Keratinocyte (primary cell): ENCODE measurements around the gene C19orf25. TPM values are rescaled to one million over a fixed set of nuclear protein-coding genes. Genes with fewer than 3 reads are reported as not detected.
A peak's percentile ranks its signal among the peaks of the same experiment; 100 is the strongest.
"Not testable (repeated sequence)": the region's sequence is repeated elsewhere in the genome, so short reads cannot be mapped to it uniquely, and the experiment has no call there.

Source experiments
- DNase-seq: peaks from one replicate; pipeline ENCODE4 v3.0.0-alpha.2; 2011; ENCODE audit warnings: low read depth, missing footprints, low spot score
- FAIRE-seq: peaks from 2 replicates; lab custom pipeline; 2011; peaks lifted over from hg19 to GRCh38; lab: Jason Lieb, UNC
- H2AFZ ChIP-seq: 2 replicates; pipeline ENCODE4 v1.6.0; 2012; ENCODE audit warnings: low read length, control low read depth, inconsistent platforms; ENCODE audit not compliant: control insufficient read depth
- H3K27ac ChIP-seq: 2 replicates; pipeline ENCODE4 v1.5.1; 2011; ENCODE audit warnings: low read length; ENCODE audit not compliant: control insufficient read depth, insufficient read depth
- H3K27me3 ChIP-seq: 3 replicates; pipeline ENCODE4 v1.6.0; 2011; ENCODE audit warnings: low read length; ENCODE audit not compliant: control insufficient read depth, insufficient read depth; ENCODE audit errors: extremely low read depth
- H3K36me3 ChIP-seq, 2 experiments: 2 replicates in 1 of 2; 3 replicates in 1 of 2; pipeline ENCODE4 v1.5.1; 2011; ENCODE audit warnings: low read length in 2 of 2, mild to moderate bottlenecking in 1 of 2; ENCODE audit not compliant: control insufficient read depth in 2 of 2, insufficient read depth in 2 of 2; ENCODE audit errors: extremely low read depth in 1 of 2
- H3K4me1 ChIP-seq: 3 replicates; pipeline ENCODE4 v1.5.1; 2011; ENCODE audit warnings: low read length; ENCODE audit not compliant: control insufficient read depth, insufficient read depth; ENCODE audit errors: extremely low read depth
- H3K4me2 ChIP-seq: 3 replicates; pipeline ENCODE4 v1.6.0; 2011; ENCODE audit warnings: low read depth, low read length; ENCODE audit not compliant: control insufficient read depth, insufficient read depth; ENCODE audit errors: extremely low read depth
- H3K4me3 ChIP-seq, 3 experiments: fragments of 200-600 bp in 1 of 3; sonication (generic) in 1 of 3; 2 replicates in 2 of 3; 3 replicates in 1 of 3; pipeline ENCODE4 v1.5.1; 2011 to 2016; ENCODE audit warnings: low read length in 3 of 3, mild to moderate bottlenecking in 3 of 3, control low read depth in 2 of 3, inconsistent platforms in 1 of 3, low read depth in 1 of 3, mixed read lengths in 1 of 3, mixed run types in 1 of 3, moderate library complexity in 1 of 3; ENCODE audit not compliant: control insufficient read depth in 2 of 3, insufficient read depth in 2 of 3; ENCODE audit errors: extremely low read depth in 1 of 3
- H3K79me2 ChIP-seq: 2 replicates; pipeline ENCODE4 v1.6.0; 2012; ENCODE audit warnings: low read length; ENCODE audit not compliant: control insufficient read depth, insufficient read depth
- H3K9ac ChIP-seq: 3 replicates; pipeline ENCODE4 v1.6.0; 2011; ENCODE audit warnings: low read length; ENCODE audit not compliant: control insufficient read depth, insufficient read depth; ENCODE audit errors: extremely low read depth
- H3K9me1 ChIP-seq: 3 replicates; pipeline ENCODE4 v1.6.0; 2011; ENCODE audit warnings: low read length; ENCODE audit not compliant: control insufficient read depth, insufficient read depth; ENCODE audit errors: extremely low read depth
- H3K9me3 ChIP-seq: 2 replicates; pipeline ENCODE4 v1.5.1; 2012; ENCODE audit warnings: low read depth, low read length; ENCODE audit not compliant: control insufficient read depth
- H4K20me1 ChIP-seq: 3 replicates; pipeline ENCODE4 v1.6.0; 2011; ENCODE audit warnings: low read length; ENCODE audit not compliant: control insufficient read depth, insufficient read depth; ENCODE audit errors: extremely low read depth
- CTCF ChIP-seq, 3 experiments: IDR thresholded peaks in 1 of 3; conservative IDR thresholded peaks in 1 of 3; optimal IDR thresholded peaks in 1 of 3; 2 replicates in 2 of 3; 3 replicates in 1 of 3; pipeline versions ENCODE3 to v1.5.1; 2011; ENCODE audit warnings: low read length in 3 of 3, mild to moderate bottlenecking in 3 of 3, moderate library complexity in 2 of 3, control low read depth in 1 of 3, inconsistent platforms in 1 of 3; ENCODE audit not compliant: insufficient read depth in 2 of 3; ENCODE audit errors: extremely low read depth in 1 of 3
- EZH2 ChIP-seq: IDR thresholded peaks from one replicate; pipeline ENCODE4 v1.6.1; 2012; ENCODE audit warnings: inconsistent platforms, mild to moderate bottlenecking, low read length, moderate library complexity
- dilution Hi-C: fragments of 300-500 bp; cut with MboI; formaldehyde crosslinking; loops from one replicate; pipeline ENCODE4 v1.7.0; 2020; ENCODE audit warnings: low sequenced_read_pairs; ENCODE audit not compliant: extremely low pct_ligation_motif_present
- polyA plus RNA-seq, 5 experiments: library from polyadenylated mRNA; depleted of rRNA in 3 of 5; stranded (reverse) in 3 of 5; stranded (forward) in 1 of 5; unstranded in 1 of 5; fragments of >200 nt; gene quantifications; 1 replicate in 1 of 5; 2 replicates in 3 of 5; 3 replicates in 1 of 5; pipeline versions ENCODE4 v1.2.1 to v1.2.3, GENCODE V29; 2011 to 2012; ENCODE audit warnings: missing spikeins in 2 of 5, low read depth in 1 of 5, low replicate concordance in 1 of 5

Gene C19orf25
- polyA plus RNA-seq, 1 donor (not counting 4 experiments of a cell fraction or from before 2014, with no cell fraction given), result 11.2 TPM

- FAIRE-seq, result no peak
- dilution Hi-C loops, result no loop called here
- peaks cover 4% of the 10 kb centered on the region for H3K9me1 ChIP-seq
Observed at GRCh38 chr19:1481224-1481892, 2.3 kb upstream of the C19orf25 start.

GRCh38 chr19:1477056-1477455, 2.0 kb downstream of the C19orf25 start:
- dilution Hi-C loops, result not testable (repeated sequence)
- peaks cover 13% of the 10 kb centered on the region for H3K4me1 ChIP-seq

More at GRCh38 chr19:1481224-1481892, 2.3 kb upstream of the C19orf25 start:
- no peak for DNase-seq
- Histone ChIP-seq H3K27me3 (no peaks in the 10 kb centered on the region), H3K9me3 (no peaks in the 10 kb centered on the region), H3K4me2 (no peak overlapping the region), H2AFZ (no peak overlapping the region), H3K4me1 (peaks cover 13% of the 10 kb centered on the region), H3K79me2 (peaks cover 18% of the 10 kb centered on the region), H4K20me1 (no peaks in the 10 kb centered on the region), H3K4me3 (no peak overlapping the region), H3K9ac (no peak overlapping the region), H3K27ac (no peak overlapping the region), H3K36me3 (peaks cover 0 to 6% of the 10 kb centered on the region in 2 experiments)
- TF ChIP-seq CTCF (optimal IDR thresholded peaks at IDR 0.05 in 1 of 3, IDR thresholded peaks at IDR 0.05 in 1 of 3, conservative IDR thresholded peaks at IDR 0.05 in 1 of 3; ENCODE audit: extremely low read depth in 1 of 3, insufficient read depth in 2 of 3, low read length in 3 of 3), result no peak
- no peak for TF ChIP-seq EZH2

More at GRCh38 chr19:1477056-1477455, 2.0 kb downstream of the C19orf25 start:
- Histone ChIP-seq H3K36me3 (peaks cover 5 to 15% of the 10 kb centered on the region in 2 experiments), H3K79me2 (peaks cover 26% of the 10 kb centered on the region)
- peak; percentile 20 for FAIRE-seq
- not testable (repeated sequence) for H2AFZ ChIP-seq, H3K9me3 ChIP-seq, H3K4me3 ChIP-seq, H3K27me3 ChIP-seq, DNase-seq, H4K20me1 ChIP-seq, H3K9ac ChIP-seq, H3K9me1 ChIP-seq, H3K4me2 ChIP-seq, H3K27ac ChIP-seq
